ENCODE data around the gene TMED6.

The TMED6 gene

DNA sequence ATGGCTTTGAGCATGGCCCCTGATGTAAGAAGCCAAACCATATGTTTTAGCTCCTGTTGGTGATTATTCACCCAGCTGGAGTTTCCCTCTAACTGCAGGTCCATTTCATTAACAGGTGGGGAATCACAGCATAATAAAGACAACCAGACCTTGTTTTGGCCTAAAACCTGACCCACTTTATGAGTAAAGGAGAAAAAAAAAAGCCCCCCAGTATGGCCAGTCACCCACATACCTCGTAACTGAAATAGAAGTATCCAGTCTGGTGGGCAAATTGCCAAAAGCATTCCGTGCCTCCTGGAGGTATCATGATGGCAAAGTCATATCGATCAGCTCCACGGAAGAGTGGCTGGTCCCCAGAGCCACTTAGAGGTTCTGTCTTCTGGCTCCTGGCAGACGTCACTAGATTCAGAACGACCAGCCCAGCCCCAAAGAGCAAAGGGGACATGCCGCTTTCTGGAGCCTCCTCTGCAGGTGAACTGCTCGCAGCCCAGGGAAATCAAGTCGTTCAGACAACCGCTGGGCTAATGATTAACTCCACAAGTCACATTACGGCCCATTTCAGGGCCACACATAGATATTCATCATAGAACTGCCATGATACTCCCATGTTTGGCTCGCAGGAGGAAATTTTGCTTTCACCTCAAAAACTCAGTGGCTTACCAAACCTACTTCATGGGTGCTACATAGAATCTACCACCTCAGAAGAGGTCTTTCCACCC is at the start of gene TMED6:
Gene TMED6 (minus strand): TSS at position 478 of the 719 bp plus-strand sequence. CDS start 33 bp downstream, at position 445.
- H3K27ac ChIP-seq: peak within 1 kb of the TSS; percentile 76
- TF ChIP-seq, protein P1, sequence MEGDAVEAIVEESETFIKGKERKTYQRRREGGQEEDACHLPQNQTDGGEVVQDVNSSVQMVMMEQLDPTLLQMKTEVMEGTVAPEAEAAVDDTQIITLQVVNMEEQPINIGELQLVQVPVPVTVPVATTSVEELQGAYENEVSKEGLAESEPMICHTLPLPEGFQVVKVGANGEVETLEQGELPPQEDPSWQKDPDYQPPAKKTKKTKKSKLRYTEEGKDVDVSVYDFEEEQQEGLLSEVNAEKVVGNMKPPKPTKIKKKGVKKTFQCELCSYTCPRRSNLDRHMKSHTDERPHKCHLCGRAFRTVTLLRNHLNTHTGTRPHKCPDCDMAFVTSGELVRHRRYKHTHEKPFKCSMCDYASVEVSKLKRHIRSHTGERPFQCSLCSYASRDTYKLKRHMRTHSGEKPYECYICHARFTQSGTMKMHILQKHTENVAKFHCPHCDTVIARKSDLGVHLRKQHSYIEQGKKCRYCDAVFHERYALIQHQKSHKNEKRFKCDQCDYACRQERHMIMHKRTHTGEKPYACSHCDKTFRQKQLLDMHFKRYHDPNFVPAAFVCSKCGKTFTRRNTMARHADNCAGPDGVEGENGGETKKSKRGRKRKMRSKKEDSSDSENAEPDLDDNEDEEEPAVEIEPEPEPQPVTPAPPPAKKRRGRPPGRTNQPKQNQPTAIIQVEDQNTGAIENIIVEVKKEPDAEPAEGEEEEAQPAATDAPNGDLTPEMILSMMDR (IDR thresholded peaks at IDR 0.05): no peak
- no peak for TF ChIP-seq ZFX (IDR thresholded peaks at IDR 0.05; ENCODE audit: borderline replicate concordance)

DNA sequence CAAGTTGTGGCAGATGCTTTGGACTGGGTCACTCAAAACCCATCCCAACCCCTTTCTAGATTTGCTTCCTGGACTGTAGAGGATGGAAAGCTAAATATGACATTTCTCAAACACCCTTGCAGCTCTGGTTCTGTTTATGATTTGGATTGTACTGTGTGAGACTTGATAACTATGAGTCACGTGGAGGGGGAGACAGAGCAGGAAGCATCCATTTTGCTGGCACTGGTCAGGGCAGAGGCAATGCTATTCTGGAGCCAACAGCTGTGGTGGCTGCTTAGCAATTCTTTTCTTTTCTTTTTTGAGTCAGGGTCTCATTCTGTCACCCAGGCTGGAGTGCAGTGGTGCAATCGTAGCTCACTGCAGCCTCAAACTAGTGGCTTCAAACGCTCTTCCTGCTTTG is 47.8 kb upstream of the TMED6 start:
- 0 out of 2 replicates have a peak overlapping the region, but pooled peaks have one; percentile 1 for H3K27ac ChIP-seq
- TF ChIP-seq, protein P1 (IDR thresholded peaks at IDR 0.05): no peak
- no peak for TF ChIP-seq ZFX (IDR thresholded peaks at IDR 0.05; ENCODE audit: borderline replicate concordance)

DNA sequence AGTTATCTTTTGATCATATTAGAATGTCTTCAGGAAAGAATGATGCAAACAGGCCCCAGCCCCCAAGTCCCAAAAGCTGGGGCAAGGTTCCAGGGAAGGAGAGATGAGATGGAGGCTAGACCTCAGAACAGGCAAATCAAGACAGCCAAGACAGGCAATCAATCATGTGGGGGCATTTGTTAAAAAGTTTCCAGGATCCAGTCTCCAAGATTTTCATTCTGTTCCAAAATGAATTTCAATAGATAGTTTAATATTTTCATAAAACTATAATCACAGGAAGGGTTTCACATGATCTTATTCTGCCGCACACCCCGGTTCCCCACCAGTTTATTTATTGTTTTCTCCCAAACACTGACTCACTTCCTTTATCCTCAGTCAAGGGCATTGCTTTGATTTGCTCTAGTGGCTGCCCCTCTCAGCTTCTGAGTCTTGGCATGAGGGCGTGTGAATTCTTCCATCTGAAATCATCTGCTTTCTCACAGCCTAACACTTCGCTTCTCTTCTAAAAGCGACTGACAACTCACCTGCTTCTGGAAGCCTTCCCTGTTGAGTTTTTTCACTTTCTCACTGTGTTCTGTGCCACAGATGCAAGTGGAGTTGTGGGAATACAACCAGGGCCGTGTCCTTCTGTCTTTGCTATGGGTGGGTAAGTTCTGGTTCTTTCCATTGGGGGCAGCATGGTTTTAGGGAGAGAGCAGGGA is 46.4 kb upstream of the TMED6 start:
- peak overlapping the region; percentile 96 for H3K27ac ChIP-seq
- TF ChIP-seq ZFX (IDR thresholded peaks at IDR 0.05; ENCODE audit: borderline replicate concordance): no peak
- TF ChIP-seq, protein P1 (IDR thresholded peaks at IDR 0.05): peak; percentile 69

DNA sequence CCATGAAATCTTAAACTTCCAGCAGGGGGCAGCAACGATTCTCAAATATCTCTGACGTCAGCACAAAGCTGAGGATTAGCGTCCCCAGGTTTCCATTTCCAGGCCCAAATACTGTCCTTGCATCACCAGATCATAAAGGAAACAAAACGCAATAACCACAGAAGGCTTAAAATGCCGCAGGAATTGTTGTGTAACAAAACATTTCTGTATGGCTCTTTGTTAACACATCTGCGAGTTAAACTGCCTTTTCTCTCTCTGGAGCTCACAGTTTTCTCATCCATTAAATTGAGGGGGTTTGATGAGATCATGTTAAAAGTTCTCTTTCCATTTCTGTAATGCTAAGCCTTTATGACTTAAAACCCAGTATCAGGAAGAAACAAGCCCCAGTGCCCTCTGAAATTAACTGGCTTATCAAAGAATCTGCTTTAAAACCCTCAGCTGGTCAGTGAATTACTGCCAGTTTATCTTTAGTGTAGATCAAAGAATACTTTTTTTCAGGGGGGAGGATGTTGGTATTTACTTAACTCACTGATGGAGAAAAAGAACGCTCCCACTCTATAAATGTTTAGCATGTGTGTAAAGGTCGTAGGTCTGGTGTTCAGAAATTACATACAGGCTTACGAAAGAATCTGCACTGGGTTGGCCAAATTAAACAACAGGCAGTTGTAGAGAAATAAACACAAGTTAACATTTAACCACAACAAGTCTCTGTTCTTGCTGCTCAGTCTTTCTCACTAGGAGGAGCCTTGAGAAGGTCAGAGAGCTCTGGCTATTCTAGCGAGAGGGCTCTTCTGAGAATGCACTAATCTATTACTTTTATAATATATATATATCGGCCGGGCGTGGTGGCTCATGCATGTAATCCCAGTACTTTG is 44.8 kb upstream of the TMED6 start:
- TF ChIP-seq, protein P1 (IDR thresholded peaks at IDR 0.05): peak; percentile 77
- TF ChIP-seq ZFX (IDR thresholded peaks at IDR 0.05; ENCODE audit: borderline replicate concordance): no peak
- peak overlapping the region; percentile 96 for H3K27ac ChIP-seq

GRCh38 chr16:69395859-69396186 is 44.2 kb upstream of the TMED6 start:
- TF ChIP-seq, protein P1 (IDR thresholded peaks at IDR 0.05): no peak
- no peak for TF ChIP-seq ZFX (IDR thresholded peaks at IDR 0.05; ENCODE audit: borderline replicate concordance)
- peak overlapping the region; percentile 96 for H3K27ac ChIP-seq

DNA sequence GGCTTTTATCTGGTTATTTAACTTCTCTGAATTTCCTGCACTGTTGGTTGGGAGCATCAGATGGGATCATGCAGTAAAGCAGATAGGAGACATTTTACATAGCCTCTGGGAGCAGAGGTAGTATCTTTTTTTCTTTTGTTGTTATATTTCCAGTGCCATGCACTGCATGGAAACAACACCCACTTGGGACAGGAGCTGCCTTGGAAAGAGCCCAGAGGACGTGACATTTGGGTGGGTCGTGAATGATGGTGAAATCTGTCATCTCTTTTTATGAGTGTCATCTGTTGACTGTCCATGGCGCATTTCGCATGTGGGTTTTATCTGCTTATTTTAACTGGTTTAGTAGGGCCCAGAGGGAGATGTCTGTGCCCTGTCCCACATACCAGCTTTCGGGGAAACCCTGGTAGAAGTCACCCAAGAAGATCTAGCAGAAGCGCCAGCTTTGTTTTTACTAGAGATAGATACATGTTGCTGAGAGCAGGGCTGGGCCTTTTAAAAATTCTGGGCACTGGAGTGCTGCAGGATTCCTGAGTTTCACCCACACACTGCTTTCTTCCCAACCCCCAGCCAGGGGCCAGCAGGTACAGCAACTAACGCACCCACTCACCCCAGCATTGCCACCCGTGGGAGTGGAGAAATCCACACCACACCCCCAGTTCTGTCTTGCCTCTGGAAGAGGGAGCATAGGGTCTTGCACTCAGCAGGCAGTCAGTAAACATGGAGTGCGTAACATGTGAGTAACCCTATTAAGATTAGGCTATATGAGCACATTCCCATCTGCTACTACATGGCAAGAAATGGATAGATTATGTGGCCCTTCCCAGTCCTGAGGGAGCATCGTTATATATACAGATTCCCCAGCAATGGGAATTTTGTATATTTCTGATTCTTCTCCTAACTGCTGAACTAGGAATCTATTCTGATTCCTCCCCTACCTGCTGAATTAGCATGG is 42.6 kb upstream of the TMED6 start:
- no peak for TF ChIP-seq ZFX (IDR thresholded peaks at IDR 0.05; ENCODE audit: borderline replicate concordance)
- TF ChIP-seq, protein P1 (IDR thresholded peaks at IDR 0.05): no peak
- H3K27ac ChIP-seq: no peak overlapping the region

All from 22Rv1 (cell line).